Measurements from ENCODE around the gene COLEC11.

DNA sequence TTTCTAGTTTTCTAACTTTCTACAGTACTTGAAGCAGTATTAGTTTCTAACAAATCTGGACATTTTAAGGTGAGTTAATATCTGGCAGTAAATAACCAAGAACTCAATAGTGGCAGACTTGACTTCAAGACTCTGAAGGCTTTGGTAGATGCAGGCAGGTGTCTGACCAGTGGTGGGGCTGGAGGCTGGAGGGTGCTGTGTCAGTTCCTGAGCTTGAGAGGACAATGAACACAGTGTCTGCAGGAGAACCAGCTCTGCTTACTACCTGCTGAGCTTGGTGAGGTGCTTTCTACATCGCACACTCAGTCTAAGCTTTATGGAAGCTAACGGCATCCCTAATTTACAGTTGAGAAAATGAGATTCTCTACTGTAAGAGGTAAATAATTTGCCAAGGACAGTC is 84.3 kb downstream of the COLEC11 start:
- TF ChIP-seq POLR2A (conservative IDR thresholded peaks at IDR 0.05) = no peak
- no peak for TF ChIP-seq ZNF274 (IDR thresholded peaks at IDR 0.05; ENCODE audit: borderline replicate concordance, low read depth, low read length)
- no peak for TF ChIP-seq ZNF311 (CRISPR knock-in tag; IDR thresholded peaks at IDR 0.05)
- no peak for TF ChIP-seq BHLHE40 (IDR thresholded peaks at IDR 0.05; ENCODE audit: low read length)
- TF ChIP-seq ZNF444 (CRISPR knock-in tag; IDR thresholded peaks at IDR 0.05) = no peak
- TF ChIP-seq, protein P1, sequence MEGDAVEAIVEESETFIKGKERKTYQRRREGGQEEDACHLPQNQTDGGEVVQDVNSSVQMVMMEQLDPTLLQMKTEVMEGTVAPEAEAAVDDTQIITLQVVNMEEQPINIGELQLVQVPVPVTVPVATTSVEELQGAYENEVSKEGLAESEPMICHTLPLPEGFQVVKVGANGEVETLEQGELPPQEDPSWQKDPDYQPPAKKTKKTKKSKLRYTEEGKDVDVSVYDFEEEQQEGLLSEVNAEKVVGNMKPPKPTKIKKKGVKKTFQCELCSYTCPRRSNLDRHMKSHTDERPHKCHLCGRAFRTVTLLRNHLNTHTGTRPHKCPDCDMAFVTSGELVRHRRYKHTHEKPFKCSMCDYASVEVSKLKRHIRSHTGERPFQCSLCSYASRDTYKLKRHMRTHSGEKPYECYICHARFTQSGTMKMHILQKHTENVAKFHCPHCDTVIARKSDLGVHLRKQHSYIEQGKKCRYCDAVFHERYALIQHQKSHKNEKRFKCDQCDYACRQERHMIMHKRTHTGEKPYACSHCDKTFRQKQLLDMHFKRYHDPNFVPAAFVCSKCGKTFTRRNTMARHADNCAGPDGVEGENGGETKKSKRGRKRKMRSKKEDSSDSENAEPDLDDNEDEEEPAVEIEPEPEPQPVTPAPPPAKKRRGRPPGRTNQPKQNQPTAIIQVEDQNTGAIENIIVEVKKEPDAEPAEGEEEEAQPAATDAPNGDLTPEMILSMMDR (IDR thresholded peaks at IDR 0.05 in 2 of 3, conservative IDR thresholded peaks at IDR 0.05 in 1 of 3; ENCODE audit: insufficient read depth in 2 of 3, low read depth in 1 of 3, low read length in 3 of 3) = no peak
- no peak for TF ChIP-seq ZNF707 (CRISPR knock-in tag; conservative IDR thresholded peaks at IDR 0.05)
